Activated B cell treated with CpG ODN at 0.5 μM for 24 hours (primary cell): ENCODE data around the gene FAM184A. TPM values are rescaled to one million over a fixed set of nuclear protein-coding genes. Genes with fewer than 3 reads are reported as not detected.
"Not testable (repeated sequence)": the region's sequence is repeated elsewhere in the genome, so short reads cannot be mapped to it uniquely, and the experiment has no call there.

Experiments used
- ATAC-seq: fragments of 200-7000 bp; cut with Tn5 transposase; one replicate; pipeline ENCODE4 v1.10.0; 2021; ENCODE audit warnings: low read depth, mild to moderate bottlenecking, moderate library complexity
- CTCF ChIA-PET: fragments of 350-600 bp; sonication (Branson Sonifier 250); formaldehyde crosslinking; loops from one replicate; lab custom pipeline; 2021; ENCODE audit warnings: antibody characterized with exemption; lab: Charles Lee
- POLR2A ChIA-PET: fragments of 350-600 bp; sonication (Branson Sonifier 250); formaldehyde crosslinking; loops from one replicate; lab custom pipeline; 2021; ENCODE audit warnings: antibody characterized with exemption; lab: Charles Lee
- DNase-seq: peaks from one replicate; pipeline ENCODE4 v3.0.0; 2022
- H3K27ac Mint-ChIP-seq: one replicate; pipeline ENCODE4 v1.8.0; 2020; ENCODE audit warnings: mixed read lengths
- H3K27me3 Mint-ChIP-seq: one replicate; pipeline ENCODE4 v1.8.0; 2021; ENCODE audit warnings: mixed read lengths
- H3K36me3 Mint-ChIP-seq: one replicate; pipeline ENCODE4 v1.8.0; 2021; ENCODE audit warnings: low read depth, mixed read lengths
- H3K4me1 Mint-ChIP-seq: one replicate; pipeline ENCODE4 v1.8.0; 2021; ENCODE audit warnings: mixed read lengths
- H3K4me3 Mint-ChIP-seq: one replicate; pipeline ENCODE4 v1.8.0; 2020; ENCODE audit warnings: mild to moderate bottlenecking, mixed read lengths
- H3K9me3 Mint-ChIP-seq: one replicate; pipeline ENCODE4 v1.8.0; 2020; ENCODE audit warnings: mixed read lengths
- intact Hi-C: fragments of 100-400 bp; cut with micrococcal nuclease; formaldehyde crosslinking; loops from one replicate; pipeline ENCODE4 v1.15.1; 2024
- total RNA-seq: library from RNA; stranded (reverse); gene quantifications from 2 replicates; pipeline ENCODE4 v1.2.3, GENCODE V29; 2022
- TF ChIP-seq, protein P1 (sequence below): fragments of 200-600 bp; IDR thresholded peaks from one replicate; pipeline ENCODE4 v1.8.0; 2022; ENCODE audit warnings: antibody characterized with exemption, mild to moderate bottlenecking

Gene FAM184A
- total RNA-seq, 1 donor from 2014 or later: 1.1 TPM

GRCh38 chr6:119109654-119110325 lies 31.3 kb upstream of the FAM184A start:
- Mint-ChIP-seq H3K27ac (no peak overlapping the region), H3K9me3 (no peaks in the 10 kb centered on the region)

DNA sequence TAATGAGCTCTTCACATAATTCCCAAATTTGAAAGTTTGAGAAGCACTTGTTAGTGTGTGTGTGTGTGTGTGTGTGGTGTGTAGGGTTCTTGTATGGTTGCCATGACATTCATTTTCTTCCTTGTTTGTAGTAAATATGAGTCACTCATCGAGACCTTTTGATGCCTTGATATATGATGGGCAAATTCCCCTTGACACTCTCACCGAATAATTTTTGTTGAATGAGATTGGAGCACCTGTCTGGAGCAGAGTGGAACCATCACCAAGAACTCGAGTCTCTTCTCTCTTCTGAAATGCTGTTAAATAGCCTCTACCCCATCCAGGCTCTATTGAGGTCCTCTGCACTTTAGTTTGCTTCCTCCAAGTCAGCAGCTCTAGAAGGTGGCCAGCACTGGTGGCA lies 29.6 kb upstream of the FAM184A start:
- ATAC-seq: no peak

More at GRCh38 chr6:119109654-119110325, 31.3 kb upstream of the FAM184A start:
- H3K36me3 Mint-ChIP-seq: no peaks in the 10 kb centered on the region
- H3K27me3 Mint-ChIP-seq: peaks cover 3% of the 10 kb centered on the region
- H3K4me3 Mint-ChIP-seq: no peak overlapping the region
- POLR2A ChIA-PET: no interaction called here
- TF ChIP-seq, protein P1, sequence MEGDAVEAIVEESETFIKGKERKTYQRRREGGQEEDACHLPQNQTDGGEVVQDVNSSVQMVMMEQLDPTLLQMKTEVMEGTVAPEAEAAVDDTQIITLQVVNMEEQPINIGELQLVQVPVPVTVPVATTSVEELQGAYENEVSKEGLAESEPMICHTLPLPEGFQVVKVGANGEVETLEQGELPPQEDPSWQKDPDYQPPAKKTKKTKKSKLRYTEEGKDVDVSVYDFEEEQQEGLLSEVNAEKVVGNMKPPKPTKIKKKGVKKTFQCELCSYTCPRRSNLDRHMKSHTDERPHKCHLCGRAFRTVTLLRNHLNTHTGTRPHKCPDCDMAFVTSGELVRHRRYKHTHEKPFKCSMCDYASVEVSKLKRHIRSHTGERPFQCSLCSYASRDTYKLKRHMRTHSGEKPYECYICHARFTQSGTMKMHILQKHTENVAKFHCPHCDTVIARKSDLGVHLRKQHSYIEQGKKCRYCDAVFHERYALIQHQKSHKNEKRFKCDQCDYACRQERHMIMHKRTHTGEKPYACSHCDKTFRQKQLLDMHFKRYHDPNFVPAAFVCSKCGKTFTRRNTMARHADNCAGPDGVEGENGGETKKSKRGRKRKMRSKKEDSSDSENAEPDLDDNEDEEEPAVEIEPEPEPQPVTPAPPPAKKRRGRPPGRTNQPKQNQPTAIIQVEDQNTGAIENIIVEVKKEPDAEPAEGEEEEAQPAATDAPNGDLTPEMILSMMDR: no peak
- DNase-seq: no peak
- ATAC-seq: no peak
- CTCF ChIA-PET: interaction anchor here (0.7 to 3.8 kb wide), 9 partner anchors 15 to 1660 kb away, joined by 3 to 36 read pairs (median 5); partner anchors contain the start of gene FAM184A
- no peaks in the 10 kb centered on the region for H3K4me1 Mint-ChIP-seq
- intact Hi-C loops: loop anchor here (1.0 kb wide), 6 partner anchors 146 to 1133 kb away; no protein-coding TSS in a partner anchor

DNA sequence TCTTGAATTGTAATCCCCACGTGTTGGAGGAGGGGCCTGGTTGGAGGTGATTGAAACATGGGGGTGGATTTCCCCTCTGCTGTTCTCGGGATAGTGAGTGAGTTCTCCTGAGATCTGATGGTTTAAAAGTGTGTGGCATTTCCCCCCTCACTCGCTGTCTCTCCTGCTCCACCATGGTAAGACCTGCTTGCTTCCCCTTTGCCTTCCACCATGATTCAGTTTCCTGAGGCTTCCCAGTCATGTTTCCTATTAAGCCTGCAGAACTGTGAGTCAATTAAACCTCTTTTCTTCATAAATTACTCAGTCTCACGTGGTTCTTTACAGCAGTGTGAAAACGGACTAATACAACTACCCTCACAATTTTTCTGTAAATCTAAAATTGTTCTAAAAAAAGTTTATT lies 26.8 kb upstream of the FAM184A start:
- DNase-seq (no peak), ATAC-seq (no peak)
- Mint-ChIP-seq H3K36me3 (no peaks in the 10 kb centered on the region), H3K4me3 (no peak overlapping the region), H3K9me3 (no peaks in the 10 kb centered on the region), H3K27ac (no peak overlapping the region), H3K4me1 (no peaks in the 10 kb centered on the region), H3K27me3 (peaks cover 3% of the 10 kb centered on the region)
- ChIA-PET POLR2A (no interaction called here), CTCF (no interaction called here)
- TF ChIP-seq, protein P1: no peak
- intact Hi-C loops: no loop called here

More for the DNA sequence above, 29.6 kb upstream of the FAM184A start:
- DNase-seq: no peak
- peaks cover 3% of the 10 kb centered on the region for H3K27me3 Mint-ChIP-seq
- intact Hi-C loops: no loop called here
- CTCF ChIA-PET: interaction anchor here (3.1 kb wide), 1 partner anchor 543 kb away, joined by 30 read pairs; no protein-coding TSS in a partner anchor
- TF ChIP-seq, protein P1: no peak
- H3K9me3 Mint-ChIP-seq: no peaks in the 10 kb centered on the region
- no peaks in the 10 kb centered on the region for H3K36me3 Mint-ChIP-seq
- no peak overlapping the region for H3K4me3 Mint-ChIP-seq
- POLR2A ChIA-PET: no interaction called here
- H3K4me1 Mint-ChIP-seq: no peaks in the 10 kb centered on the region
- no peak overlapping the region for H3K27ac Mint-ChIP-seq

- no peak overlapping the region for H3K27ac Mint-ChIP-seq
- POLR2A ChIA-PET: interaction anchor here (0.7 kb wide), 1 partner anchor 133 kb away, joined by 3 read pairs; no protein-coding TSS in a partner anchor
- intact Hi-C loops: no loop called here
- no peak overlapping the region for H3K4me3 Mint-ChIP-seq
- ATAC-seq (no peak), DNase-seq (no peak)
- CTCF ChIA-PET: no interaction called here
- no peaks in the 10 kb centered on the region for H3K36me3 Mint-ChIP-seq
- no peaks in the 10 kb centered on the region for H3K27me3 Mint-ChIP-seq
- no peaks in the 10 kb centered on the region for H3K9me3 Mint-ChIP-seq
- TF ChIP-seq, protein P1: no peak
- peaks cover 2% of the 10 kb centered on the region for H3K4me1 Mint-ChIP-seq
Measured at GRCh38 chr6:119102901-119103300, 24.4 kb upstream of the FAM184A start.

DNA sequence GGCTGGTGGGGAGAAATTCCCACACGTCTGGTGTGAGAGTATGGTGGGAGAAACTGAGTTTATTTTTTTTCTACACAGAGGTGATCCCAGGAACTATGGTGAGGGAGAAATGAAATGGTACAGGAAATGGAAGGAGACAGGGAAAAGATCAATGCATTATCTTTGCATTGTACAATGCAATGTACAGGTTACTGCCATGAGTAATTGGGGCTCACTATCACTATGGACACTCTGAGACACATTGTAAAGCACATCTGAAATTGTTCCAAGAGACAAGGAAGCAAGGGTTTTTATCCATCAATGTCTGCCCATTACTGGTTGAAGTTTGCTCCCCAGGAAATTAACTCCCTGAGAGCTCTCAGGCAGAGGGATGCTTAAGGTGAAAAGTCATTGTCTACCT lies 21.7 kb upstream of the FAM184A start:
- CTCF ChIA-PET: interaction anchor here (1.1 kb wide), 1 partner anchor 22 kb away, joined by 3 read pairs; the partner anchor contains the start of gene FAM184A
- TF ChIP-seq, protein P1: no peak
- Mint-ChIP-seq H3K36me3 (no peaks in the 10 kb centered on the region), H3K4me1 (peaks cover 13% of the 10 kb centered on the region), H3K27ac (no peak overlapping the region), H3K27me3 (no peaks in the 10 kb centered on the region), H3K4me3 (no peak overlapping the region), H3K9me3 (no peaks in the 10 kb centered on the region)
- no peak for DNase-seq
- POLR2A ChIA-PET: no interaction called here
- intact Hi-C loops: no loop called here
- no peak for ATAC-seq

GRCh38 chr6:119097815-119098361 lies 19.4 kb upstream of the FAM184A start:
- H3K27me3 Mint-ChIP-seq, H3K27ac Mint-ChIP-seq, intact Hi-C loops, DNase-seq, H3K36me3 Mint-ChIP-seq, ATAC-seq, H3K4me3 Mint-ChIP-seq, CTCF ChIA-PET, H3K9me3 Mint-ChIP-seq: not testable (repeated sequence)
- H3K4me1 Mint-ChIP-seq: peaks cover 13% of the 10 kb centered on the region
- POLR2A ChIA-PET: interaction anchor here (0.7 kb wide), 1 partner anchor 1237 kb away, joined by 3 read pairs; no protein-coding TSS in a partner anchor
